Mucosa of rectum (tissue), 2 donors: ENCODE data around the gene CUEDC2.

ENCODE experiments used
- H3K27ac ChIP-seq, 2 donors: one replicate each; pipeline ENCODE4 v1.7.0; 2013; ENCODE audit warnings: inconsistent platforms in 2 of 2, low read depth in 2 of 2, low read length in 2 of 2
- H3K27me3 ChIP-seq, 2 donors: one replicate each; pipeline ENCODE4 v1.7.0; 2013; ENCODE audit warnings: low read length in 2 of 2; ENCODE audit not compliant: control insufficient read depth in 2 of 2, insufficient read depth in 2 of 2
- H3K36me3 ChIP-seq, 2 donors: one replicate each; pipeline ENCODE4 v1.7.0; 2013; ENCODE audit warnings: low read length in 2 of 2; ENCODE audit not compliant: control insufficient read depth in 2 of 2, insufficient read depth in 2 of 2
- H3K4me1 ChIP-seq, 2 donors: one replicate each; pipeline ENCODE4 v1.7.0; 2013; ENCODE audit warnings: low read length in 2 of 2, mild to moderate bottlenecking in 1 of 2; ENCODE audit not compliant: control insufficient read depth in 2 of 2, insufficient read depth in 2 of 2
- H3K4me3 ChIP-seq, 2 donors: one replicate each; pipeline ENCODE4 v1.7.0; 2013; ENCODE audit warnings: low read length in 2 of 2
- H3K9ac ChIP-seq, 2 donors: one replicate each; pipeline ENCODE4 v1.7.0; 2013; ENCODE audit warnings: low read length in 2 of 2, low read depth in 1 of 2, mild to moderate bottlenecking in 1 of 2
- H3K9me3 ChIP-seq, 2 donors: one replicate each; pipeline ENCODE4 v1.7.0; 2013; ENCODE audit warnings: low read length in 2 of 2; ENCODE audit not compliant: control insufficient read depth in 2 of 2
- donor health status: healthy.
- donor health status: Normal muscosa, but diverticular disease.

CUEDC2 gene

DNA sequence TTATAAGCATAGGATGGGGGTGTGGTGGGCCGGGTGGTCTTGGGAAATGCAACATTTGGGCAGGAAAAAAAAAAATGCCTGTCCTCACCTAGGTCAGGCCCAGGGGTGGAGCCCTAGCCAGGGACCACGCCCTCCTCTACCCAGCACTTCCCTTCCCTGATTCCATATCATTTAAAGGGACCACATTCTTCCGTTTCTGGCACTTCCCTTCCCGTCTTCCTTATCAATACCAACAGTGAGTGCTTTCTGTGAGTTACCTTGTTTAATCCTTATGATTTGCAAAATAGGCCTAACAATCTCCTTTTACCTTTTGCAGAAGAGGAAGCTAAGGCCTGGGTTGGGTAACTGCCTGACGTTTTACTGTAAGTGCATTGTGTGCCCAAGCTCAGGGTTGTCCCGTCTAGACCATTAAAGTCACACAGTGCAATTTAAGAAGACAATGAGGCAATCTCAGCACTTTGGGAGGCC is 35.6 kb upstream of the CUEDC2 start:
- no peaks in the 10 kb centered on the region for H3K9me3 ChIP-seq
- H3K36me3 ChIP-seq, result peaks cover 0 to 2% of the 10 kb centered on the region in 2 donors
- H3K27me3 ChIP-seq, result no peaks in the 10 kb centered on the region
- H3K4me3 ChIP-seq, result peak overlapping the region; percentile 57 to 71
- H3K9ac ChIP-seq, result peak overlapping the region in 1 of 2 donors; percentile 9
- peaks cover 0 to 8% of the 10 kb centered on the region in 2 donors for H3K4me1 ChIP-seq
- peak overlapping the region; percentile 25 to 60 for H3K27ac ChIP-seq

GRCh38 chr10:102467318-102467717 is 34.9 kb upstream of the CUEDC2 start:
- Histone ChIP-seq H3K9ac (no peak overlapping the region), H3K27me3 (no peaks in the 10 kb centered on the region), H3K27ac (peak overlapping the region in 1 of 2 donors; percentile 25), H3K4me1 (peaks cover 6 to 15% of the 10 kb centered on the region in 2 donors), H3K36me3 (peaks cover 0 to 2% of the 10 kb centered on the region in 2 donors), H3K4me3 (no peak overlapping the region), H3K9me3 (no peaks in the 10 kb centered on the region)

- H3K4me3 ChIP-seq, result no peak overlapping the region
- no peak overlapping the region for H3K27ac ChIP-seq
- H3K27me3 ChIP-seq, result no peaks in the 10 kb centered on the region
- no peaks in the 10 kb centered on the region for H3K36me3 ChIP-seq
- H3K9me3 ChIP-seq, result no peaks in the 10 kb centered on the region
- H3K4me1 ChIP-seq, result peaks cover 18 to 29% of the 10 kb centered on the region in 2 donors
- H3K9ac ChIP-seq, result no peak overlapping the region
These were observed 33.1 kb upstream of the CUEDC2 start for GRCh38 chr10:102465466-102465865.

GRCh38 chr10:102463983-102464382 is 31.6 kb upstream of the CUEDC2 start:
- no peaks in the 10 kb centered on the region for H3K9me3 ChIP-seq
- H3K27me3 ChIP-seq, result no peaks in the 10 kb centered on the region

GRCh38 chr10:102462512-102463054 is 30.2 kb upstream of the CUEDC2 start:
- H3K4me3 ChIP-seq, result peak overlapping the region in 1 of 2 donors; percentile 33
- H3K9ac ChIP-seq, result peak overlapping the region in 1 of 2 donors; percentile 41

More at GRCh38 chr10:102463983-102464382, 31.6 kb upstream of the CUEDC2 start:
- peaks cover 18 to 29% of the 10 kb centered on the region in 2 donors for H3K4me1 ChIP-seq
- H3K4me3 ChIP-seq, result no peak overlapping the region
- H3K36me3 ChIP-seq, result no peaks in the 10 kb centered on the region
- H3K9ac ChIP-seq, result no peak overlapping the region
- no peak overlapping the region for H3K27ac ChIP-seq

DNA sequence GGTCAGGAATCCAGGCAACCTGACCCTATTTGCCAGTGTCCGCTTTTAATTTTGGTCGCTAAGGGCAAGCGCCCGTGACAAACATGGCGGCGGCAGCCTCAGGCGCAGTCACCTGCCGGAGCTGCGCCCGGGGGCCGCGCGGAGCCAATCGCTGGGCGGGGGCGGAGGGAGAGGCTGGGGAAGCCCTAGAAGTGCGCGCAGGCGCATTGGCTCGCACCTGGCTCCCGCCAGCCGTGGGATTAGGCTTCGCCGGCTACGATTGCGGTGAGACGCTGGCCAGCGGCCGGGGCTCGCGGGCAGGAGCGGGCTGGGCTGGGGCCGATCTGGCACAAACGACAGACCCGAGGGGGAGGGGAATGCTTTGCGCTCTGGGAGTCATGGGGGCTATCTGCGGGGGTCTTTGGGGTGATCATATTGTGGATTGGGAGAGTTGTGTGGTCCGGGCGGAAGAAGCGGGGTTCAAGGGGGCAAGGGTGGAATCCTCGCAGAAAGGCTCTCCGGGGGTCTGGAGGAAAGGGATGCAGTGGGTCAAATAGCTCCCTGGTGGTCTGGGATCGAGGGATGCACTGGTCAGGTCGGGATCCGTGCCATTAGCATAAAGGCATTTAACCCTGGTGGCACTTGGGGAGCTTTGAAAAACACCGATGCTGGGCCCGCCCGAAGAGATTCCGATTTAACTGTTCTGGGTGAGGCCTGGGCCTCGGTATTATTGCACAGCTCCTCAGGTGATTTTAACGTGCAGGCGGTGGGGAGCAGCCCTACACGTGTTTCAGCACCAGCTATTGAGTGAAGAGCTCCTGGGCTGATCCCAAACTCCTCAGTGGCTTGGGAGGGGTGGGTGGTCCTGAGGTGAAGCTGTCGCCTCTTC is 29.0 kb upstream of the CUEDC2 start:
- H3K27ac ChIP-seq, result no peak overlapping the region

More at GRCh38 chr10:102462512-102463054, 30.2 kb upstream of the CUEDC2 start:
- Histone ChIP-seq H3K9me3 (no peaks in the 10 kb centered on the region), H3K27ac (no peak overlapping the region), H3K36me3 (no peaks in the 10 kb centered on the region), H3K27me3 (no peaks in the 10 kb centered on the region), H3K4me1 (peaks cover 18 to 29% of the 10 kb centered on the region in 2 donors)

DNA sequence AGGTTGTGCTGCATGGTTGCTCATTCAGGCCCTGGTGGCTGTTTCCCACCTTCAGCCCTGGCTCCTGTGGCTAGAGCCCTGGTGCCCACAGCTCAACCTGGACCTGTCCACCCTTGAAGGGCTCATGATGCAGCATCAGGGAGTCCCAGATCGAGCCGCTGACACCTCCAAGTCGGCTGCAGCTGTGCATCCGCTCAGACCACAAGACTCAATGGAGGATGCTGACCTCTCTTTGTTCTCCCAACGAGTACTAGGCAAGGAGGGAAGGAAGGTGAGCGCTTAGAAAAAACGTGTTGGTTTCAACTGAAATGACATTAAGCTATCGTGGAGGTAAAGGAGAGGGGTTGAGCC is 28.4 kb upstream of the CUEDC2 start:
- Histone ChIP-seq H3K36me3 (peaks cover 0 to 6% of the 10 kb centered on the region in 2 donors), H3K9ac (peak overlapping the region; percentile 42 to 65), H3K27ac (no peak overlapping the region)

More for the DNA sequence above, 29.0 kb upstream of the CUEDC2 start:
- Histone ChIP-seq H3K4me1 (peaks cover 18 to 27% of the 10 kb centered on the region in 2 donors), H3K9ac (peak overlapping the region; percentile 42 to 65), H3K36me3 (no peaks in the 10 kb centered on the region), H3K27me3 (no peaks in the 10 kb centered on the region), H3K4me3 (peak overlapping the region; percentile 72 to 74), H3K9me3 (no peaks in the 10 kb centered on the region)

DNA sequence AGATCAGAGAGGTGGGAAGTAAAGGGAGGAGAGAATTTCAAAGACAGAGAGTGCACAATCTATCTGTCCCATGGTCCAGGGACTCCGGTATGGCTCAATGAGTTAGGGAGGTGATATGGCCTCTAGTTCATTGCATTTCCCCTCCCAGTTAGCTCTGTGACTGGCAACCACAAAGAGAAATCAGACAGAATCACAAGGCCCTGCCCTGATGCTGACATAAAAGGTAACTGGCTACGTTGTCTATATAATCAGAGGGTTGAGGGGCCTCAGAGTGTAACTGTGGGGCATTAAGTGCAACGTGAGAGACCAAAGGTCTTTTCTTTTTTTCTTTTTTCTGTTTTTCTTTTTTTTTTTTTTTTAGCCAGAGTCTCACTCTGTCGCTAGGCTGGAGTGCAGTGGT is 26.3 kb upstream of the CUEDC2 start:
- H3K4me3 ChIP-seq, result no peak overlapping the region
- no peak overlapping the region for H3K9ac ChIP-seq
- H3K9me3 ChIP-seq, result no peaks in the 10 kb centered on the region
- peaks cover 18 to 25% of the 10 kb centered on the region in 2 donors for H3K4me1 ChIP-seq
- no peak overlapping the region for H3K27ac ChIP-seq
- H3K36me3 ChIP-seq, result peaks cover 0 to 8% of the 10 kb centered on the region in 2 donors
- no peaks in the 10 kb centered on the region for H3K27me3 ChIP-seq

More for the DNA sequence above, 28.4 kb upstream of the CUEDC2 start:
- Histone ChIP-seq H3K9me3 (no peaks in the 10 kb centered on the region), H3K27me3 (no peaks in the 10 kb centered on the region), H3K4me1 (peaks cover 18 to 27% of the 10 kb centered on the region in 2 donors), H3K4me3 (peak overlapping the region; percentile 72 to 74)

DNA sequence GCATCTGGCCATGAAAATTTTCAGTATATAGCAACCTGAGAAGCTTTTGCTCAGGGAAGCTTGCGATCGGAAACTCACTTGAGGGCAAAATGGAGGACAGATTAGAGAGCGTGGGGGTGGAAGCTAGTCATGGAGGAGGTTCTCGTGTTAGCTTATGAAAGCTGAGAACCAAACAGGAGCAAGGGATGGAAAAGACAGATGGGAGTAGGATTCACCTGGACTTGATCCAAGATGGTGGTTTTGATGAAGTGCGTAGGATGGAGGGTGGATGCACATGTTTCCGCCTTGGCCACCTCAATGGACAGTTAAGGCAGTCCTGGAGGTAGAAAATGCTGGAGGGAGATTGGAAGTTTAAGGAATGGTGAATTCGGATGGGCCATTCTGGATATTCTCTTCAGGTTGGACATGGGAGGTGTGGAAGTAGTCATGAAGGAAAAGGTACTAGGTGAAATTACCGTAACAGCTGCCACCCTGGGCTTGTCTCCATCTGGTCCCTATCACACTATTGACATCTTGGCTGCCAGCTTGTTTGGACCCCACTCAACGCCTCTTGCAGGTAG is 25.3 kb upstream of the CUEDC2 start:
- Histone ChIP-seq H3K9me3 (no peaks in the 10 kb centered on the region), H3K4me1 (peaks cover 16 to 17% of the 10 kb centered on the region in 2 donors), H3K27me3 (no peaks in the 10 kb centered on the region), H3K27ac (no peak overlapping the region), H3K36me3 (peaks cover 0 to 8% of the 10 kb centered on the region in 2 donors), H3K9ac (no peak overlapping the region), H3K4me3 (no peak overlapping the region)
